Mesenchymal stem cell (in vitro differentiated cells and primary cell): ENCODE results near the gene MXRA7.

ENCODE experiments used
- DNase-seq: peaks from one replicate; pipeline ENCODE4 v3.0.0-alpha.2; 2013
- H2AFZ ChIP-seq: one replicate; pipeline ENCODE4 v1.6.1; 2013; ENCODE audit warnings: low read depth, mild to moderate bottlenecking, control low read depth, inconsistent platforms, low read length, moderate library complexity
- H2AK5ac ChIP-seq: 2 replicates; pipeline ENCODE4 v1.6.1; 2013; ENCODE audit warnings: low read length, moderate library complexity, mild to moderate bottlenecking, inconsistent platforms; ENCODE audit not compliant: severe bottlenecking
- H2BK120ac ChIP-seq: one replicate; pipeline ENCODE4 v1.6.1; 2013; ENCODE audit warnings: low read depth, mild to moderate bottlenecking, inconsistent platforms, low read length, moderate library complexity
- H2BK12ac ChIP-seq, 2 experiments: one replicate each; pipeline ENCODE4 v1.6.1; 2013; ENCODE audit warnings: inconsistent platforms in 2 of 2, low read length in 2 of 2, mild to moderate bottlenecking in 2 of 2, moderate library complexity in 2 of 2, control low read depth in 1 of 2
- H2BK15ac ChIP-seq: one replicate; pipeline ENCODE4 v1.6.1; 2013; ENCODE audit warnings: mild to moderate bottlenecking, low read depth, inconsistent platforms; ENCODE audit not compliant: poor library complexity, severe bottlenecking
- H2BK5ac ChIP-seq: 2 replicates; pipeline ENCODE4 v1.6.1; 2013; ENCODE audit warnings: low read depth, mild to moderate bottlenecking, low read length, control low read depth, inconsistent platforms; ENCODE audit not compliant: poor library complexity, severe bottlenecking
- H3K14ac ChIP-seq, 2 experiments: one replicate each; pipeline ENCODE4 v1.6.1; 2013; ENCODE audit warnings: inconsistent platforms in 2 of 2, low read length in 2 of 2, control low read depth in 1 of 2, mild to moderate bottlenecking in 1 of 2, moderate library complexity in 1 of 2
- H3K18ac ChIP-seq, 2 experiments: one replicate each; pipeline ENCODE4 v1.6.1; 2013; ENCODE audit warnings: inconsistent platforms in 2 of 2, low read length in 2 of 2, control low read depth in 1 of 2, low read depth in 1 of 2, mild to moderate bottlenecking in 1 of 2
- H3K23ac ChIP-seq, 2 experiments: one replicate each; pipeline ENCODE4 v1.6.1; 2013; ENCODE audit warnings: inconsistent platforms in 2 of 2, low read length in 2 of 2, mild to moderate bottlenecking in 2 of 2, moderate library complexity in 2 of 2, control low read depth in 1 of 2
- H3K27ac ChIP-seq: 2 replicates; pipeline ENCODE4 v1.5.1; 2013; ENCODE audit warnings: mild to moderate bottlenecking, moderate library complexity, low read length, control low read depth, inconsistent platforms; ENCODE audit not compliant: poor library complexity, severe bottlenecking
- H3K27me3 ChIP-seq, 2 experiments: 2 replicates each; pipeline versions ENCODE4 v1.6.1 to v1.7.0; 2013; ENCODE audit warnings: low read length in 2 of 2, mild to moderate bottlenecking in 2 of 2, moderate library complexity in 2 of 2, control low read depth in 1 of 2, inconsistent platforms in 1 of 2; ENCODE audit not compliant: control insufficient read depth in 1 of 2, insufficient read depth in 1 of 2
- H3K36me3 ChIP-seq, 2 experiments: 2 replicates each; pipeline versions ENCODE4 v1.6.1 to v1.7.0; 2013; ENCODE audit warnings: low read length in 2 of 2, control low read depth in 1 of 2, inconsistent platforms in 1 of 2, low read depth in 1 of 2, mild to moderate bottlenecking in 1 of 2; ENCODE audit not compliant: insufficient read depth in 2 of 2, control insufficient read depth in 1 of 2
- H3K4ac ChIP-seq, 2 experiments: one replicate each; pipeline ENCODE4 v1.6.1; 2013; ENCODE audit warnings: inconsistent platforms in 2 of 2, low read length in 2 of 2, mild to moderate bottlenecking in 2 of 2, moderate library complexity in 2 of 2, control low read depth in 1 of 2, low read depth in 1 of 2
- H3K4me1 ChIP-seq: 2 replicates; pipeline ENCODE4 v1.6.1; 2013; ENCODE audit warnings: low read depth, low read length, control low read depth; ENCODE audit not compliant: control insufficient read depth, insufficient read depth
- H3K4me2 ChIP-seq: 2 replicates; pipeline ENCODE4 v1.6.1; 2013; ENCODE audit warnings: low read length, mild to moderate bottlenecking, inconsistent platforms; ENCODE audit not compliant: poor library complexity, severe bottlenecking
- H3K4me3 ChIP-seq, 2 experiments: 2 replicates each; pipeline versions ENCODE4 v1.5.1 to v1.7.0; 2013; ENCODE audit warnings: low read length in 2 of 2, mild to moderate bottlenecking in 2 of 2, control low read depth in 1 of 2, low read depth in 1 of 2; ENCODE audit not compliant: insufficient read depth in 1 of 2
- H3K79me1 ChIP-seq: replicated peaks from 2 replicates; pipeline ENCODE4 v1.6.1; 2013; ENCODE audit warnings: mild to moderate bottlenecking, control low read depth, low read length, inconsistent platforms; ENCODE audit not compliant: poor library complexity, severe bottlenecking
- H3K9ac ChIP-seq: 2 replicates; pipeline ENCODE4 v1.7.0; 2013; ENCODE audit warnings: mild to moderate bottlenecking, low read length, moderate library complexity
- H3K9me3 ChIP-seq: 2 replicates; pipeline ENCODE4 v1.7.0; 2013; ENCODE audit warnings: mild to moderate bottlenecking, low read length; ENCODE audit not compliant: control insufficient read depth
- H4K8ac ChIP-seq: one replicate; pipeline ENCODE4 v1.6.1; 2013; ENCODE audit warnings: inconsistent platforms, mild to moderate bottlenecking, low read length, moderate library complexity
- H4K91ac ChIP-seq: one replicate; pipeline ENCODE4 v1.6.1; 2013; ENCODE audit warnings: mild to moderate bottlenecking, low read length, inconsistent platforms
- WGBS: methylation state at CpG from one replicate; pipeline ENCODE4 v1.1.7; 2013; ENCODE audit warnings: mixed read lengths; 5-methylcytosine and 5-hydroxymethylcytosine counted together

MXRA7 gene

DNA sequence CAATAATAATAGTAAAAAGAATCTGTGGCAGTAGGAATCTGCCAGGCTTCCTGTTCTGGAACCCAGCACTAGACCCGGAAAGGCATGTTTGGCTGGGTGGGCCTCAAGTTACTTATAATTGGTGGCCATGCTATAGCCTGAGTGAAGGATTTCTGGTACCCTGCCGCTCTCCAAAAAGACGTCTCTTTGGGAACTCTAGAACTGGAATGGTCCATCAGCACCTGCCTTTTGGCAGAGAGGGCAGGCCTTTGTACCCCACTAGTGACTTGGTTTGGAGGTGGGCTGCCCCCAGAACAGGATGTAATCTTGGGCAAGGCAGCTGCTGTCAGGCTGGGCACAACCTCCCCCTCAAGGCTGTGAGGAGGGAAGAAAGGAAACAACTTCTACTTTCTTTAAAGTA, 37.9 kb downstream of the MXRA7 start:
- no peak overlapping the region for H3K9ac ChIP-seq
- 97% methylated on average over 3 of the region's 3 CpGs for WGBS
- H2AK5ac ChIP-seq, result no peak overlapping the region
- H3K4me3 ChIP-seq, result no peak overlapping the region
- no peak overlapping the region for H3K23ac ChIP-seq
- H3K14ac ChIP-seq, result no peak overlapping the region
- peaks cover 2% of the 10 kb centered on the region for H3K79me1 ChIP-seq
- no peak overlapping the region for H3K27ac ChIP-seq
- H3K9me3 ChIP-seq, result no peaks in the 10 kb centered on the region
- no peak overlapping the region for H2BK120ac ChIP-seq
- no peak overlapping the region for H4K91ac ChIP-seq
- H3K36me3 ChIP-seq, result peaks cover 26 to 36% of the 10 kb centered on the region in 2 experiments
- DNase-seq, result no peak
- no peaks in the 10 kb centered on the region for H3K27me3 ChIP-seq
- H3K4me1 ChIP-seq, result peaks cover 11% of the 10 kb centered on the region
- H2BK5ac ChIP-seq, result no peak overlapping the region
- no peak overlapping the region for H2BK12ac ChIP-seq
- H4K8ac ChIP-seq, result no peak overlapping the region
- no peak overlapping the region for H2BK15ac ChIP-seq
- H3K4me2 ChIP-seq, result no peak overlapping the region
- no peak overlapping the region for H2AFZ ChIP-seq
- no peak overlapping the region for H3K4ac ChIP-seq
- H3K18ac ChIP-seq, result no peak overlapping the region

DNA sequence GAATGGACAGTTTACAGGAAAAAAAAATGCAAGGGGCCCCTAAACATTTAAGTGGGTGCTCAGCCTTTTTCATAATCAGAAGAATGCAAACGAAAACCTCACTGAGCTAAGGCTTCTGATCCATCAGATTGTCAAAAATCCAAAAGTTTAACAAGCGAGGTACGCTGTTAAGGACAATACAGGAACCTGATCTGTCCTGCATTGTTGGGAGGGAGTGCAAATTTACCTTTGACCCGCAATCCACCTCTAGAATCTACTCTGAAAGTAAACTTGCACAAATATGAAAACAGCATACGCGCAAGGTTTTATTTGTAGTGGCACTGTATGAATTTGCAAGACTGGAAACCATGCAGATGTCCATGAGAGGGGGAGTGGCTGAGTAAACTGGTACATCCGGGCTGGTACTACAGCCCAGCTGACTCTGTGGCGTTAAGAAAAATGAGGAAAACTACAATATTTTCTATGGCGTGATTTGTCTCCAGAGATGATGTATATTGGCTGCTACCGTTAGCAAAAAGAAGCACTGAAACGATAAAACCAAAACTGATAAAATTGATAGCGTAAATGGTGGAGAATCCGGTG, 38.4 kb downstream of the MXRA7 start:
- H3K18ac ChIP-seq, result peak overlapping the region; percentile 59 to 77
- H4K91ac ChIP-seq, result no peak overlapping the region
- H3K9ac ChIP-seq, result peak overlapping the region; percentile 90
- H2BK15ac ChIP-seq, result no peak overlapping the region
- no peaks in the 10 kb centered on the region for H3K9me3 ChIP-seq
- H3K36me3 ChIP-seq, result peaks cover 20 to 31% of the 10 kb centered on the region in 2 experiments
- H2BK5ac ChIP-seq, result peak overlapping the region; percentile 69
- H3K14ac ChIP-seq, result peak overlapping the region in 1 of 2 experiments; percentile 45
- WGBS, result 68% methylated on average over 12 of the region's 13 CpGs
- no peak overlapping the region for H3K23ac ChIP-seq
- no peak overlapping the region for H2AFZ ChIP-seq
- peak overlapping the region; percentile 55 for H2BK120ac ChIP-seq
- H3K79me1 ChIP-seq, result peaks cover 2% of the 10 kb centered on the region
- DNase-seq, result no peak
- peak overlapping the region; percentile 95 for H4K8ac ChIP-seq
- peak overlapping the region; percentile 91 for H3K4me2 ChIP-seq
- H2AK5ac ChIP-seq, result no peak overlapping the region
- no peak overlapping the region for H2BK12ac ChIP-seq
- H3K4ac ChIP-seq, result peak overlapping the region in 1 of 2 experiments; percentile 73
- H3K27ac ChIP-seq, result peak overlapping the region; percentile 94
- peak overlapping the region in 1 of 2 experiments; percentile 83 for H3K4me3 ChIP-seq
- H3K4me1 ChIP-seq, result peaks cover 12% of the 10 kb centered on the region
- H3K27me3 ChIP-seq, result peaks cover 0 to 2% of the 10 kb centered on the region in 2 experiments

GRCh38 chr17:76671912-76672262, 38.9 kb downstream of the MXRA7 start:
- H4K91ac ChIP-seq, result no peak overlapping the region
- no peak overlapping the region for H3K23ac ChIP-seq
- H3K4me3 ChIP-seq, result peak overlapping the region; percentile 44 to 83
- peaks cover 0 to 4% of the 10 kb centered on the region in 2 experiments for H3K27me3 ChIP-seq
- no peak overlapping the region for H3K14ac ChIP-seq
- H2BK120ac ChIP-seq, result no peak overlapping the region
- no peak overlapping the region for H2AFZ ChIP-seq
- peaks cover 17 to 27% of the 10 kb centered on the region in 2 experiments for H3K36me3 ChIP-seq
- peak overlapping the region; percentile 20 for H2BK5ac ChIP-seq
- peak overlapping the region; percentile 91 for H3K4me2 ChIP-seq
- H3K79me1 ChIP-seq, result peaks cover 2% of the 10 kb centered on the region
- peak overlapping the region in 1 of 2 experiments; percentile 73 for H3K4ac ChIP-seq
- H4K8ac ChIP-seq, result peak overlapping the region; percentile 95
- H3K27ac ChIP-seq, result peak overlapping the region; percentile 94
- no peaks in the 10 kb centered on the region for H3K9me3 ChIP-seq
- peak overlapping the region; percentile 90 for H3K9ac ChIP-seq
- no peak for DNase-seq
- WGBS, result 1% methylated on average over 19 of the region's 19 CpGs
- H3K4me1 ChIP-seq, result peaks cover 13% of the 10 kb centered on the region
- no peak overlapping the region for H2AK5ac ChIP-seq
- H3K18ac ChIP-seq, result peak overlapping the region; percentile 59 to 77
- no peak overlapping the region for H2BK12ac ChIP-seq
- no peak overlapping the region for H2BK15ac ChIP-seq

GRCh38 chr17:76671123-76671911, 39.4 kb downstream of the MXRA7 start:
- H3K4me2 ChIP-seq, result peak overlapping the region; percentile 67
- no peaks in the 10 kb centered on the region for H3K9me3 ChIP-seq
- H2BK120ac ChIP-seq, result peak overlapping the region; percentile 88
- peak overlapping the region; percentile 31 to 83 for H3K4me3 ChIP-seq
- H2BK15ac ChIP-seq, result no peak overlapping the region
- H2BK5ac ChIP-seq, result peak overlapping the region; percentile 80
- 19% methylated on average over 32 of the region's 32 CpGs for WGBS
- peak overlapping the region; percentile 88 for H2AFZ ChIP-seq
- peak overlapping the region; percentile 98 for H4K91ac ChIP-seq
- peak; percentile 100 for DNase-seq
- H3K18ac ChIP-seq, result peak overlapping the region; percentile 74 to 92
- peaks cover 14 to 22% of the 10 kb centered on the region in 2 experiments for H3K36me3 ChIP-seq
- H3K4me1 ChIP-seq, result peaks cover 14% of the 10 kb centered on the region
- H2AK5ac ChIP-seq, result peak overlapping the region; percentile 42
- H3K23ac ChIP-seq, result peak overlapping the region in 1 of 2 experiments; percentile 6
- peak overlapping the region; percentile 91 for H3K27ac ChIP-seq
- peak overlapping the region; percentile 90 for H3K9ac ChIP-seq
- peak overlapping the region in 1 of 2 experiments; percentile 92 for H3K14ac ChIP-seq
- peaks cover 0 to 4% of the 10 kb centered on the region in 2 experiments for H3K27me3 ChIP-seq
- H3K4ac ChIP-seq, result peak overlapping the region; percentile 90 to 91
- H3K79me1 ChIP-seq, result peaks cover 2% of the 10 kb centered on the region
- peak overlapping the region; percentile 100 for H4K8ac ChIP-seq
- H2BK12ac ChIP-seq, result peak overlapping the region; percentile 17 to 44
